Measurements from ENCODE around the gene GCDH. TPM values are rescaled to one million over a fixed set of nuclear protein-coding genes. Genes with fewer than 3 reads are reported as not detected.

The GCDH gene
- total RNA-seq, 1 donor from 2014 or later, result 35.2 TPM

DNA sequence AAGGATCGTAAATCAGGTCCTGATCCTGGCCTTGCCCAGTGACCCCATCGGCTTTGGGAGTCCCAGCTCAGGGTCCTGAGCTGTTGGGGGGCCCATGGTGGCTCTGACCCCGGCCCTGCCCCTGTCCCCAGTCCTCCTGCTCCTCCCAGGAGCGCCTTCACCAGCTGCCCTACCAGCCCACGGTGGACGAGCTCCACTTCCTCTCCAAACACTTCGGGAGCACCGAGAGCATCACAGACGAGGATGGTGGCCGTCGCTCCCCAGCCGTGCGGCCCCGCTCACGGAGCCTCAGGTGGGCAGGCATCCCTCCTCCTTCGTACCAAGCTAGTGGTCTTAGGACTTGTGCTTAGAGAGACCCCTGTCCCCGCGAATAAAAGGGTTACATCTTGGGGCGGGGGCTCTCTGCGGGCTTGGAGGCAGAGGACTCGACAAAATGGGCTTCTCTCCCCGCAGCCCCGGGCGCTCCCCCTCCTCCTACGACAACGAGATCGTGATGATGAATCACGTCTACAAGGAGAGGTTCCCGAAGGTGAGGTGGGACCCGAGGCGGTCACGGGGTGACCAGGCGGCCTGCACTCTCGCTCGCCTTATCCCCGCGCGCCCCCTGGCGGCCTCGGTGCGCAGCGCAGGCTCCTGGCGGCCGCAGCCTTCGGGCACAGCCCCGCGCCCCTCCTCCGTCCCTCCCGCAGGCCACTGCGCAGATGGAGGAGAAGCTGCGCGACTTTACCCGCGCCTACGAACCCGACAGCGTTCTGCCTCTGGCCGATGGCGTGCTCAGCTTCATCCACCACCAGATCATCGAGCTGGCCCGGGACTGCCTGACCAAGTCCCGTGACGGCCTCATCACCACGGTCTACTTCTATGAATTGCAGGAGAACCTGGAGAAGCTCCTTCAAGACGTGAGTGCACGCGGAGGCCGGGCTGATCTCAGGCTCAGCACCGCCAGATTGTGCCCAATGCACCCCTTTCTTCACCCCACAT, 43.5 kb upstream of the GCDH start:
- peaks cover 11% of the 10 kb centered on the region for H3K27me3 ChIP-seq (ENCODE audit: control insufficient read depth, insufficient read depth, low read length)
- no peak overlapping the region for H3K4me3 ChIP-seq (ENCODE audit: low read depth, low read length)
- TF ChIP-seq, protein P1, sequence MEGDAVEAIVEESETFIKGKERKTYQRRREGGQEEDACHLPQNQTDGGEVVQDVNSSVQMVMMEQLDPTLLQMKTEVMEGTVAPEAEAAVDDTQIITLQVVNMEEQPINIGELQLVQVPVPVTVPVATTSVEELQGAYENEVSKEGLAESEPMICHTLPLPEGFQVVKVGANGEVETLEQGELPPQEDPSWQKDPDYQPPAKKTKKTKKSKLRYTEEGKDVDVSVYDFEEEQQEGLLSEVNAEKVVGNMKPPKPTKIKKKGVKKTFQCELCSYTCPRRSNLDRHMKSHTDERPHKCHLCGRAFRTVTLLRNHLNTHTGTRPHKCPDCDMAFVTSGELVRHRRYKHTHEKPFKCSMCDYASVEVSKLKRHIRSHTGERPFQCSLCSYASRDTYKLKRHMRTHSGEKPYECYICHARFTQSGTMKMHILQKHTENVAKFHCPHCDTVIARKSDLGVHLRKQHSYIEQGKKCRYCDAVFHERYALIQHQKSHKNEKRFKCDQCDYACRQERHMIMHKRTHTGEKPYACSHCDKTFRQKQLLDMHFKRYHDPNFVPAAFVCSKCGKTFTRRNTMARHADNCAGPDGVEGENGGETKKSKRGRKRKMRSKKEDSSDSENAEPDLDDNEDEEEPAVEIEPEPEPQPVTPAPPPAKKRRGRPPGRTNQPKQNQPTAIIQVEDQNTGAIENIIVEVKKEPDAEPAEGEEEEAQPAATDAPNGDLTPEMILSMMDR (IDR thresholded peaks at IDR 0.05; ENCODE audit: insufficient read depth, low read length, poor library complexity, severe bottlenecking), result peak; percentile 66
- H3K36me3 ChIP-seq (ENCODE audit: control insufficient read depth, insufficient read depth, low read length), result no peaks in the 10 kb centered on the region
- peak; percentile 43 for DNase-seq (ENCODE audit: low read depth)

DNA sequence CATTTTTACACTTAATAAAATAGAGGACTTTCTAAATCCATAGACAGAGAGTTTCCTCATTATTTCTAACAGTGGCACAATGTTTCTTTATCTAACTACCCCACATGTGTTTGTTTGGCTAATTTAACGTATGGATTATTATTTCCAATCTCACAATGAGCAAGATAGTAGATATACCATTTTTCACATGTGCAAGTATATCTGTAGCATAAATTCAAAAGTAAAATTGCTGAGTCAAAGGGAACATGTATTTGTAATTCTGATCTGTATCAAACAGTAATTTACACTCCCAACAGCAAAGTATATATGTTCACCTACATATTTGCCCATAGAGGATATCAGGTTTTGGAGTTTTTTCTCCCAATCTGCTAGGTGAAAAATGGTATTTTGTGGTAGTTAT, 34.3 kb upstream of the GCDH start:
- no peaks in the 10 kb centered on the region for H3K36me3 ChIP-seq (ENCODE audit: control insufficient read depth, insufficient read depth, low read length)
- no peak for DNase-seq (ENCODE audit: low read depth)
- no peak overlapping the region for H3K4me3 ChIP-seq (ENCODE audit: low read depth, low read length)
- TF ChIP-seq, protein P1 (IDR thresholded peaks at IDR 0.05; ENCODE audit: insufficient read depth, low read length, poor library complexity, severe bottlenecking), result no peak
- no peaks in the 10 kb centered on the region for H3K27me3 ChIP-seq (ENCODE audit: control insufficient read depth, insufficient read depth, low read length)

DNA sequence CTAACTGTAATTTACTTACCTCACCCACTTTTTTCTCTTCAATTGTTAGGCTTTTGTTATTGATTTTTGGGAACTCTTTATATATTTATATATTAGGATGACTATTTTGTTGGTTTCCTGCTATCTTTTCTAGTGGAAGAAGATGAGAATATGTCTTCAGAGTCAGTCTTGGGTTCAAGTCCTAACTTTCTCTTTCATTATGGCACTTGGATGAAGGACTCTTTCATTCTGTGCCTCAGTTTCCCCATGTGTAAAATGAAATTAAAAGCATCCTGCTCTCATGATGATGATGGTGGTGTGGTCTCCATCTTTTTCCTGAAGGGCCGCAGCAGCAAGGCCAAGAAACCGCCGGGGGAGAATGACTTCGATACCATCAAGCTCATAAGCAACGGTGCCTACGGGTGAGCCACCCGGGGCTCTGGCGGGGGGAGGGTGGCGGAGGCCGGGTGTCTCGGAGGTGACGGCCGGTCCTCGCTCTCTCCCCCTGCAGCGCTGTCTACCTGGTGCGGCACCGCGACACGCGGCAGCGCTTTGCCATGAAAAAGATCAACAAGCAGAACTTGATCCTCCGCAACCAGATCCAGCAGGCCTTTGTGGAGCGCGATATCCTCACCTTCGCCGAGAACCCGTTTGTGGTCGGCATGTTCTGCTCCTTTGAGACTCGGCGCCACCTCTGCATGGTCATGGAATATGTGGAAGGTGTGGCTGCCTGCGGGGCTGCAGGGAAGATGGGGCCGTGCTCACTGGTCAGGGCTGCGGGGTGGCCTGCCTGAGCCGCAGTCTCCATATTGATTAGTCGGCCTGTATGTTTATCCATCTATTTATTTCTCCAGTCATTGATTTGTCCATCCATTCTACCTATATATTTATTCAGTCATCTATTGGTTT, 32.7 kb upstream of the GCDH start:
- no peak for DNase-seq (ENCODE audit: low read depth)
- TF ChIP-seq, protein P1 (IDR thresholded peaks at IDR 0.05; ENCODE audit: insufficient read depth, low read length, poor library complexity, severe bottlenecking), result no peak
- no peaks in the 10 kb centered on the region for H3K36me3 ChIP-seq (ENCODE audit: control insufficient read depth, insufficient read depth, low read length)
- no peak overlapping the region for H3K4me3 ChIP-seq (ENCODE audit: low read depth, low read length)
- H3K27me3 ChIP-seq (ENCODE audit: control insufficient read depth, insufficient read depth, low read length), result no peaks in the 10 kb centered on the region

DNA sequence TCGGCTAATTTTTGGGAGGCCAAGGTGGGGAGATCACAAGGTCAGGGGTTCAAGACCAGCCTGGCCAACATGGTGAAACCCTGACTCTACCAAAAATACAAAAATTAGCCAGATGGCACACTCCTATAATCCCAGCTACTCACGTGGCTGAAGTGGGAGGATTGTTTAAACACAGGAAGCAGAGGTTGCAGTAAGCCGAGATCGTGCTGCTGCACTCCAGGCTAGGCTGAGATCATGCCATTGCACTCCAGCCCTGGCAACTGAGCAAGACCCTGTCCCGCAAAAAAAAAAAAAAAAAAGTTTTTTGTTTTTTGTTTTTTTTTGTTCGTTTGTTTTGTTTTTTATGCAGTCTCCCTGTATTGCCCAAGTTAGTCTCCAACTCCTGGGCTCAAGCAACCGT, 31.4 kb upstream of the GCDH start:
- TF ChIP-seq, protein P1 (IDR thresholded peaks at IDR 0.05; ENCODE audit: insufficient read depth, low read length, poor library complexity, severe bottlenecking), result no peak
- DNase-seq (ENCODE audit: low read depth), result no peak
- Histone ChIP-seq H3K27me3 (ENCODE audit: control insufficient read depth, insufficient read depth, low read length) (no peaks in the 10 kb centered on the region), H3K36me3 (ENCODE audit: control insufficient read depth, insufficient read depth, low read length) (no peaks in the 10 kb centered on the region), H3K4me3 (ENCODE audit: low read depth, low read length) (no peak overlapping the region)

DNA sequence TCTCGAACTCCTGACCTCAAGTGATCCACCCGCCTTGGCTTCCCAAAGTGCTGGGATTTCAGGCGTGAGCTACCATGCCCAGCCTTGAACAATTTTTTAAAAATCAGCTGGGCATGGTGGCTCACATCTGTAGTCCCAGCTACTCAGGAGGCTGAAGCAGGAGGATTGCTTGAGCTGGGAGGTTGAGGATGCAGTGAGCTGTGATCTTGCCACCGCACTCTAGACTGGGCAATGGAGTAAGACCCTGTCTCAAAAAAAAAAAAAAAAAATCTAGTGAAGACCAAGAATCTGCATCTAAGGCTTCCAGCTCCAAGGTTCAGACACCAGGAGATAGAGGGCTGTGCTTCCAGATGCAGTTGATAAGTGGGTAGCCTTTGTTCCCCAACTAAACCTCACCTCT, 26.8 kb upstream of the GCDH start:
- H3K4me3 ChIP-seq (ENCODE audit: low read depth, low read length), result no peak overlapping the region
- TF ChIP-seq, protein P1 (IDR thresholded peaks at IDR 0.05; ENCODE audit: insufficient read depth, low read length, poor library complexity, severe bottlenecking), result no peak
- H3K27me3 ChIP-seq (ENCODE audit: control insufficient read depth, insufficient read depth, low read length), result peaks cover 2% of the 10 kb centered on the region
- DNase-seq (ENCODE audit: low read depth), result no peak
- no peaks in the 10 kb centered on the region for H3K36me3 ChIP-seq (ENCODE audit: control insufficient read depth, insufficient read depth, low read length)
